SH-SY5Y (cell line): Measurements from ENCODE around the gene ARMH2.

Experiments used
- GATA2 ChIP-seq: IDR thresholded peaks from 2 replicates; pipeline ENCODE4 v1.6.1; 2011; ENCODE audit warnings: mild to moderate bottlenecking, low read depth, low read length
- GATA3 ChIP-seq: IDR thresholded peaks from 2 replicates; pipeline ENCODE4 v1.6.1; 2011; ENCODE audit warnings: low read depth, mild to moderate bottlenecking, low read length, moderate library complexity

The ARMH2 gene

GRCh38 chr6:24761193-24761835 is 37.4 kb downstream of the ARMH2 start:
- no peak for TF ChIP-seq GATA2
- no peak for TF ChIP-seq GATA3

GRCh38 chr6:24760210-24760609 is 38.5 kb downstream of the ARMH2 start:
- no peak for TF ChIP-seq GATA3
- no peak for TF ChIP-seq GATA2

GRCh38 chr6:24759718-24760117 is 39.0 kb downstream of the ARMH2 start:
- TF ChIP-seq GATA3, result no peak
- TF ChIP-seq GATA2, result no peak

- TF ChIP-seq GATA3, result no peak
- no peak for TF ChIP-seq GATA2
These were observed 41.1 kb downstream of the ARMH2 start for GRCh38 chr6:24757611-24758010.

GRCh38 chr6:24755279-24755678 is 43.4 kb downstream of the ARMH2 start:
- TF ChIP-seq GATA3 (no peak), GATA2 (no peak)

GRCh38 chr6:24753545-24753944 is 45.2 kb downstream of the ARMH2 start:
- TF ChIP-seq GATA3 (no peak), GATA2 (no peak)

GRCh38 chr6:24752917-24753492 is 45.7 kb downstream of the ARMH2 start:
- TF ChIP-seq GATA2, result no peak
- TF ChIP-seq GATA3, result no peak

- TF ChIP-seq GATA3 (no peak), GATA2 (no peak)
These were observed 46.2 kb downstream of the ARMH2 start for GRCh38 chr6:24752503-24752902.

- TF ChIP-seq GATA3 (no peak), GATA2 (no peak)
These were observed 49.4 kb downstream of the ARMH2 start for GRCh38 chr6:24749297-24749696.
